Omental fat pad (tissue), 4 donors: ENCODE data around the gene NPTX1. TPM values are rescaled to one million over a fixed set of nuclear protein-coding genes. Genes with fewer than 3 reads are reported as not detected.

Source experiments
- ATAC-seq: fragments of 150-250 bp; one replicate; pipeline ENCODE4 v1.9.1; 2016; ENCODE audit warnings: mild to moderate bottlenecking, moderate library complexity; ENCODE audit not compliant: low FRiP score
- DNase-seq: peaks from one replicate; pipeline ENCODE4 v3.0.0-alpha.2; 2019; ENCODE audit warnings: low spot score
- total RNA-seq, 4 donors: library from RNA; depleted of rRNA; stranded (reverse); fragments of >200 nt; gene quantifications; one replicate each; pipeline ENCODE4 v1.1.0, GENCODE V29; 2016
- TF ChIP-seq, protein P1 (sequence below), 3 donors: fragments of 450-650 bp; IDR thresholded peaks; one replicate each; pipeline ENCODE4 v1.5.1; 2016 to 2017; ENCODE audit warnings: antibody characterized with exemption in 3 of 3, mild to moderate bottlenecking in 3 of 3, moderate library complexity in 2 of 3

NPTX1 gene
- total RNA-seq, 4 donors from 2014 or later = 0.16 to 0.96 (median 0.19) TPM; not detected in 1

DNA sequence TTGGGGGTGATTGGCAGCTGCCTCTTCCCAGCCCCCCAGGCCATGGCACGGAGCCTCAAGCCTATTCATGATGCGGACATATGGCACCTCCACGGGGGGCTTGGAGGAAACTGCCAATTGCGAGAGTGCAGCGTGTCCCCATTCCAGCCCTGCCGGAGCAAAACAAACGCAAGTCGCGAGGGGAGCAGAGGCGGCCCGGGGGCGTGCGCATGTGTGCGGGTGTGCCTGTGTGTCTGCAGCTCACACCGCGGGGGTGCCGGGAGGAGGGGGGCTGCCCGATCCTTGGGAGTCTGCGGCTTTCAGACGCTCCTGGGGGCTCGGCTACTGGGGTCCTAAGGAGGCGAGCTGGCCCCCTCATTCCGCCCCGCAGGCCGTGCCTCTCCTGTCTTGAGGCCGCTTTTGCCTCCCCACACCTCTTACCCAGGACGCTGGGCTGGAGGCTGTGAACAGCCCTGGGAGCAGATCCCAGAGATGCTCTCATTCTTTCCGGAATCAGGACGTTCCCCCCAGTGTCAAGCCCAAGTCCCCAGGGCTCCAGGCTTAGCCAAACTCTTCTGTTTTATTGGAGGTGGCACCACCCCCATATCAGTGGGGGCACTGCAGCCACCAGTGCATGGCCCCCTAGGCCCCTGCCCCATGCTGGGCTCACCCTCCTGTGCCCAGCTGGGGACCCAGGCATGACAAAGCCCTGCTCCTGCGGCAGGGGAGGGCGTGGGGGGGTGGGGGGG lies 32.3 kb downstream of the NPTX1 start:
- ATAC-seq = no peak
- TF ChIP-seq, protein P1, sequence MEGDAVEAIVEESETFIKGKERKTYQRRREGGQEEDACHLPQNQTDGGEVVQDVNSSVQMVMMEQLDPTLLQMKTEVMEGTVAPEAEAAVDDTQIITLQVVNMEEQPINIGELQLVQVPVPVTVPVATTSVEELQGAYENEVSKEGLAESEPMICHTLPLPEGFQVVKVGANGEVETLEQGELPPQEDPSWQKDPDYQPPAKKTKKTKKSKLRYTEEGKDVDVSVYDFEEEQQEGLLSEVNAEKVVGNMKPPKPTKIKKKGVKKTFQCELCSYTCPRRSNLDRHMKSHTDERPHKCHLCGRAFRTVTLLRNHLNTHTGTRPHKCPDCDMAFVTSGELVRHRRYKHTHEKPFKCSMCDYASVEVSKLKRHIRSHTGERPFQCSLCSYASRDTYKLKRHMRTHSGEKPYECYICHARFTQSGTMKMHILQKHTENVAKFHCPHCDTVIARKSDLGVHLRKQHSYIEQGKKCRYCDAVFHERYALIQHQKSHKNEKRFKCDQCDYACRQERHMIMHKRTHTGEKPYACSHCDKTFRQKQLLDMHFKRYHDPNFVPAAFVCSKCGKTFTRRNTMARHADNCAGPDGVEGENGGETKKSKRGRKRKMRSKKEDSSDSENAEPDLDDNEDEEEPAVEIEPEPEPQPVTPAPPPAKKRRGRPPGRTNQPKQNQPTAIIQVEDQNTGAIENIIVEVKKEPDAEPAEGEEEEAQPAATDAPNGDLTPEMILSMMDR (IDR thresholded peaks at IDR 0.05) = no peak
- DNase-seq = no peak

DNA sequence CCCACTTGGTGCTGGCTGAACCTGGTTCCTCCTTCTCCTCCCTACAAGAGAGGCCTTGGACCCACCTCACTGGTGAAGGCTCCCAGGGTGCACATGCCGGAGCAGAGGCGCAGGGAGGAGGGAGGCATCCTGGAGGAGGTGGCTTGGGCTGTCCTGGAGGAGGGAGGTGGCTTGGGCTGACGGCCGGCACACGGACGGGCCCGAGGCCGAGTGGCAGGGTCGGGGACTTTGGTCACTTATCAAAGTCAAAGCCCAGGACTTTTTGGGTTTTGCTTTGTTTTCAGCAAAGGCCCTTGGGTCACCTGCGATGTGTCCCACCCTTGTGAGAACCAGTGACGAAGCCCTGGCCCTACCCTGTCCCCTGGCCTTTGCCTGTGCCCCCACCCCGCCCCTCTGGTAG lies 32.9 kb downstream of the NPTX1 start:
- TF ChIP-seq, protein P1 (IDR thresholded peaks at IDR 0.05) = no peak
- no peak for ATAC-seq

DNA sequence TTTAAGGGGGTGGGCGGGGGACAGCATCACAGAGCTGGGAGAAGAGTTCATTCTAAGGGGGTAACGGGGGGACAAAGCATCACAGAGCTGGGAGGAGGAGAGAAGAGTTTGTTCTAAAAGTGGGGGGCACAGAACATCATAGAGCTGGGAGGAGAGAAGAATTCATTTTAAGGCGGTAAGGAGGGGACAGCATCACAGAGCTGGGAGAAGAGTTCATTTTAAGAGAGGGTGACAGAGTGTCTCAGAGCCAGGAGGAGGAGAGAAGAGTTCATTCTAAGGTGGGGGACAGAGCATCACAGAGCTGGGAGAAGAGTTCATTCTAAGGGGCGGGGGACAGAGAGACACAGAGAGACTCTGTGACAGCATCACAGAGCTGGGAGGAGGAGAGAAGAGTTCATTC lies 33.6 kb downstream of the NPTX1 start:
- DNase-seq (no peak), ATAC-seq (no peak)
- TF ChIP-seq, protein P1 (IDR thresholded peaks at IDR 0.05) = no peak

More for the DNA sequence above, 32.9 kb downstream of the NPTX1 start:
- DNase-seq = no peak

DNA sequence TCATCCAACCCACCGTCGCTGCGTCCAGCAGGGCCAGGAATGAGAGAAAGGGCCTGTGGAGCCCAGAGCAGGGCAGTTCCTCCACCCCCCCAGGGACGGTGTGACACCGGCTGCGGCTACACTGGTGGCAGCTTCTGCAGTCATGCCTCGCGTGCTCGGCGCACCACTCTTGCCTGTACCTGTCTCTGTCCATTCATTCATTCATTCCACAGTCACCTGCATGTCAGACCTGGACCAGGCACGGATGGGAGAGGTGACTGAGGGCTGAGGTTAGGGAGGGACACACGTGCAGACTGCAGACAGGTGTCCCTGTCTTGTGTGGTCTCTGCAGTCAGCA lies 34.1 kb downstream of the NPTX1 start:
- ATAC-seq = no peak
- TF ChIP-seq, protein P1 (IDR thresholded peaks at IDR 0.05) = no peak
- DNase-seq = no peak

DNA sequence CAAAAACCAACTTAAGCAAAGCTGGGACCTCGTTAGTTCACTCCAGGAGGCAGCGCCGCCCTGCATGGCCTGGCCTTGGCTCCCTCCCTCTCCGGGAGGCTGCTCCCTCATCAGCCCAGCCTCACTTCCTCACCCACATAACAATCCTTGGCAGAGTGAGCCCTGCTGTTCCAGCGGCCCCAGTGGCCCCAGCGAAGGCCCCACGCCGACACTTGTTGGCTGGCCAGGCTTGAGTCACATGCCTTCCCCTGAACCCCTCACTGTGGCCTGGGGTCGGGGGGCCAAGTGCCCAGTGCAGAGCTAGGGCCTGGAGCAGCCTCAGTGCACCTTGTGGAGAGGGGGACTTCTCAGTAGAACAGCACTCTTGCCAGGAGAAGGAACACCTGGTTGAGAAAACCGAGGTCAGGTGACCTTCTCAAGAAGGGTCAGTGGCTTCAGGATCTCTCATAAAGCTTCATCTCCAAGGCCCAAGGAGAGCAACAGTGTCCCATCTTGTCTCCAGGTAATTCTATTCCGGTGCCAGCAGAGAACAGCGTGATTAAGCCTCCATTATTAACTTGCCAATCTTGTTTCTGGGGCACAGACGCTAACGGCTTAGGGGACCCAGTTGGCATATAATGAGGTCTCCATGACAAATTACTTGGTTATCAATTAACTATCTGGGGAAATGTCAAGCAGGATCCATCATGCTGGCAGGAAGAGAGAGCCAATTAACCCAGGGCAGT lies 34.6 kb downstream of the NPTX1 start:
- DNase-seq (no peak), ATAC-seq (no peak)
- TF ChIP-seq, protein P1 (IDR thresholded peaks at IDR 0.05) = no peak

DNA sequence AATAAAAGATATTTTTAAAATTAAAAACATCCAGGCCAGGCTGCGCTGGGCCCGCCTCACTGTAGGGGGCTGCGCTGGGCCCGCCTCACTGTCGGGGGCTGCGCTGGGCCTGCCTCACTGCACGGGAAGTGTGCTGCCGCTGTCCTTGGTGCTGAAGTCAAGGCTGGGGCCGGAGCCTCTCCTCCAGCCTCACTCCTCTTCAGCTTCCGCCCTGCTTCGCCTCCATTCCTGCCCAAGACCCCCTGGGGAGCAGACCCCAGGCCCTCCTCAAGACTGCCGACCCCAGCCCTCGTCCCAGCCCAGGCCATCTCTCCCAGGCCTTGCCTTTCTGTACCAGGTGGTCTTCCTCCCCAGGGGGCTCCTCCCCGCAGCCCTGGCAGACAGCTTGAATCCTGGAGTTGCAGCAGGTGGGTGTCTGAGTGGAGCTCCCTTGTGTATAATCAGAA lies 35.3 kb downstream of the NPTX1 start:
- ATAC-seq = no peak
- no peak for DNase-seq
- TF ChIP-seq, protein P1 (IDR thresholded peaks at IDR 0.05) = no peak

DNA sequence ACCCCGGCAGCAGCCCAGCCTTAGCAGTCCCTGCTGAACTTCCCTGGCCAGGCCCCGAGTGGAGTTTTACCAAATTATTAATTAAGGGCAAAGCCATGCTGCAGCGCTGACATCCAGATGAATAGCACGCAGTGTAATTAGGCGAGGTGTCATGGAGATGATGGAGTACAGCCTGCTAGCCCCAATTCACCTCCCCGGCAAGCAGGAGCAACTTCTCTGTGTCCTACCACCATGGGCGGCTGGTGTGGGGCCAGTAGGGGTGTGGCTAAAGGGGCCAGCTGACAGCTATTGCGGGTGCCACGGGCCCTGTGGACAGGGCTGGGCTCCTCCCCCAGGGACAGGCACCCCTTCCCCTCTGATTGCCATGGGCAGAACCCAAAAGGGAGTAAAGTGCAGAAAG lies 36.9 kb downstream of the NPTX1 start:
- ATAC-seq (no peak), DNase-seq (no peak)
- TF ChIP-seq, protein P1 (IDR thresholded peaks at IDR 0.05) = no peak
